Nephron progenitor cell (in vitro differentiated cells): ENCODE data around the gene TAS1R1.

Experiments
- DNase-seq: peaks from one replicate; pipeline ENCODE4 v3.0.0; 2021
- H3K27ac Mint-ChIP-seq: 2 replicates; pipeline ENCODE4 v1.8.0; 2021; ENCODE audit warnings: mild to moderate bottlenecking, moderate library complexity, mixed read lengths
- H3K27me3 Mint-ChIP-seq: 2 replicates; pipeline ENCODE4 v1.8.0; 2021; ENCODE audit warnings: mild to moderate bottlenecking, low read depth, mixed read lengths; ENCODE audit not compliant: poor library complexity
- H3K36me3 Mint-ChIP-seq: 2 replicates; pipeline ENCODE4 v1.8.0; 2021; ENCODE audit warnings: low read depth, mixed read lengths
- H3K4me1 Mint-ChIP-seq: 2 replicates; pipeline ENCODE4 v1.8.0; 2021; ENCODE audit warnings: mixed read lengths
- H3K4me3 Mint-ChIP-seq: 2 replicates; pipeline ENCODE4 v1.8.0; 2021; ENCODE audit warnings: mild to moderate bottlenecking, moderate library complexity, mixed read lengths
- H3K9me3 Mint-ChIP-seq: 2 replicates; pipeline ENCODE4 v1.8.0; 2021; ENCODE audit warnings: mild to moderate bottlenecking, moderate library complexity, mixed read lengths
- TF ChIP-seq, protein P1 (sequence below): fragments of 200-600 bp; sonication (generic); IDR thresholded peaks from 2 replicates; pipeline ENCODE4 v1.5.0; 2021; ENCODE audit warnings: antibody characterized with exemption

The TAS1R1 gene

DNA sequence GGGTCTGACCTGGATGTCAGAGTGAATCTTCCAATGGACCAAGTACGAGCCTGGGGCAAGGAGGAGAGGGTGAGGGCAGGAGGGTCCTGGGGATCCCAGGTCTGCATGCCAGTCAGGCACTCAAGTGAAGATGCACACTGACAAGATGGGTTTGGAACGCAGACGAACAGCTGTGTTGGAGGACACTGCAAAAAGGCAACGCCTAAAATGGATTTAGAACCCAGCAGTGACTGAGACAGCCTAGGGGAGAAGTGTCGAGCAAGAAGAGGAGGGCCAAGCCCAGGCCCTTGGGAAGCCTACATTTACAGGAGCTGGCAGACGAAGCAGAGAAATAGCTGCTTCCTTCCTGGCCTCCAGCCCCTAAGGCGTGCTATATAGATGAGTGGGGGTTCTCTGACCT, 26.6 kb upstream of the TAS1R1 start:
- no peak for DNase-seq
- Mint-ChIP-seq H3K9me3 (no peaks in the 10 kb centered on the region), H3K27me3 (no peaks in the 10 kb centered on the region), H3K4me1 (no peaks in the 10 kb centered on the region), H3K27ac (peak overlapping the region; percentile 75), H3K36me3 (peaks cover 74% of the 10 kb centered on the region), H3K4me3 (no peak overlapping the region)
- TF ChIP-seq, protein P1, sequence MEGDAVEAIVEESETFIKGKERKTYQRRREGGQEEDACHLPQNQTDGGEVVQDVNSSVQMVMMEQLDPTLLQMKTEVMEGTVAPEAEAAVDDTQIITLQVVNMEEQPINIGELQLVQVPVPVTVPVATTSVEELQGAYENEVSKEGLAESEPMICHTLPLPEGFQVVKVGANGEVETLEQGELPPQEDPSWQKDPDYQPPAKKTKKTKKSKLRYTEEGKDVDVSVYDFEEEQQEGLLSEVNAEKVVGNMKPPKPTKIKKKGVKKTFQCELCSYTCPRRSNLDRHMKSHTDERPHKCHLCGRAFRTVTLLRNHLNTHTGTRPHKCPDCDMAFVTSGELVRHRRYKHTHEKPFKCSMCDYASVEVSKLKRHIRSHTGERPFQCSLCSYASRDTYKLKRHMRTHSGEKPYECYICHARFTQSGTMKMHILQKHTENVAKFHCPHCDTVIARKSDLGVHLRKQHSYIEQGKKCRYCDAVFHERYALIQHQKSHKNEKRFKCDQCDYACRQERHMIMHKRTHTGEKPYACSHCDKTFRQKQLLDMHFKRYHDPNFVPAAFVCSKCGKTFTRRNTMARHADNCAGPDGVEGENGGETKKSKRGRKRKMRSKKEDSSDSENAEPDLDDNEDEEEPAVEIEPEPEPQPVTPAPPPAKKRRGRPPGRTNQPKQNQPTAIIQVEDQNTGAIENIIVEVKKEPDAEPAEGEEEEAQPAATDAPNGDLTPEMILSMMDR: no peak

DNA sequence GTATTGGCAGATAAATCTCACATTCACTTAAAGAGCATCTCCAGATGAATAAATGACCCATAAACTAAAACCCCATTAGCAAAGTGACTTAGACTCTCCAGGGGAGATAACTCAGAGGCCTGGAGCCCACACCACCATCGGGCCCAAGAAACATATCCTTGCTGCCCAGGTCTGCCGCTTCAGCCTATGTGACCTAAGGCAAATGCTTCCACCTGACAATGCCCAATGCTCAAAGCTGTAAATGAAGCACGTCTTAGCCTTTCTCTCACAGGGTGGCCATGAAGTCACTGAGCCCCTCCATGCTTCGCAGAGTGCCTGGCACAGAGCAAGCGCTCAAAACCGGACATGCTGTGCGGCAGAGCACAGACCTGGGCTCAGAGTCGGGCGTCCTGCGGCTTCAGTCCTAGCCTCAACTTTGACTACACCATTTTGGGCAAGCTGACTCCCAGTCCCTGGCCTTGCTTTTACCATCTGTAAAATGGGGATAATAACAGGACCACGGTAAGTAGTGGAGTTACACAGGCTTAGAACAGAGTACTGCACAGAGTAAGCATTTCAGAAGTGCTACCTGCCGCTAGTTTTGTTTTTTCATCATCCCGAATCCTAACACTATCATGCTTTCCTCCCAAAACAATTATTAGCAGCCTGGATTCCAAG, 24.5 kb upstream of the TAS1R1 start:
- TF ChIP-seq, protein P1: no peak
- Mint-ChIP-seq H3K27me3 (no peaks in the 10 kb centered on the region), H3K9me3 (no peaks in the 10 kb centered on the region), H3K27ac (no peak overlapping the region), H3K4me1 (peaks cover 5% of the 10 kb centered on the region), H3K4me3 (no peak overlapping the region), H3K36me3 (peaks cover 77% of the 10 kb centered on the region)
- no peak for DNase-seq

DNA sequence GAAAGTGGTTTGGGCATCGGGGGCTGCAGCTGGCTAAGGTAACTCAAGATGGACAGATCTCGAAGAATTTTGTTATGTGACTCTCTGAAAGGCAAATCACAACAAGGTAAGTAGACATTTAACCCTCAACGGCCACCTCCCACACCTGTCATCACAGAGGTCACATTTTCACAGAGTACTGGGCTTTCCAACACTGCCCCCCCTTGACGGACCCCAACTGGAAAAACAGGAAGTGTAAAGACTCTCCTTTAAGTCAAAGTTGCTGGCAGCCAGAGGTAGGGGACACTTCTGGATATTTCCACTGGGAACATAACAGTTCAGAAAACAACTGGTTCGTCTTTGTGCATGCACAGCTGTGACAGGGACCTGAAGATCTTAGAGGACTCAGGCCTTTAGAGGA, 23.1 kb upstream of the TAS1R1 start:
- H3K36me3 Mint-ChIP-seq: peaks cover 69% of the 10 kb centered on the region
- H3K4me3 Mint-ChIP-seq: no peak overlapping the region
- H3K27me3 Mint-ChIP-seq: no peaks in the 10 kb centered on the region
- no peak for DNase-seq
- TF ChIP-seq, protein P1: no peak
- no peaks in the 10 kb centered on the region for H3K9me3 Mint-ChIP-seq
- no peak overlapping the region for H3K27ac Mint-ChIP-seq
- H3K4me1 Mint-ChIP-seq: peaks cover 5% of the 10 kb centered on the region

DNA sequence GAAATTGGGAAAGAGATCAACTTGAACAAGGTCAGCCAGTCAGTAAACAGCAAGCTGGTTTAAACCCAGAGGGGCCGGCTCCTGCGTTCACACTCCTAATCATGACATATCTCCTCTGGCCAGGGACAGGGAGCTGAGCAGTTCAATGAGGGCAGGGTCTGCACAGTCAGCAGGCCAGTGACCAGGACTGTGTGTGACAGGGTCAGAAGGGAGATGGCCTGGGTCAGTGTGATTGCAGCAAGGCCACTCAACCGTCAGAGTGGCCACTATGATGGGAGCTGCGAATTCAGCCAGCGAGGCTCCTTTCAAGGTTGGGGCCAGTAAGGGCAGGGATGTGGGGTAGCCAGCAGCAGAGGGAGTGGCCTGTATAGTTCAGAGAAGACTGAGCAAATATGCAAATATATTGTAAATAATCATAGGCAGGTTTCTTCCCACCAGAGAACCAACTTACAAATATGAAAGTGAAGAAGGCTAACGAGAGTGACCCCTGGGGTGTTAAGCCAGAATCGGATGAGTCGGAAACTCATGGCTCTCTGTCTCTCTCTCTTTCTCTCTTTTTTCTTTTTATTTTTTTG, 20.8 kb upstream of the TAS1R1 start:
- Mint-ChIP-seq H3K27me3 (no peaks in the 10 kb centered on the region), H3K27ac (peak overlapping the region; percentile 96), H3K36me3 (peaks cover 63% of the 10 kb centered on the region), H3K4me3 (no peak overlapping the region), H3K4me1 (peaks cover 5% of the 10 kb centered on the region), H3K9me3 (no peaks in the 10 kb centered on the region)
- TF ChIP-seq, protein P1: no peak
- DNase-seq: no peak

DNA sequence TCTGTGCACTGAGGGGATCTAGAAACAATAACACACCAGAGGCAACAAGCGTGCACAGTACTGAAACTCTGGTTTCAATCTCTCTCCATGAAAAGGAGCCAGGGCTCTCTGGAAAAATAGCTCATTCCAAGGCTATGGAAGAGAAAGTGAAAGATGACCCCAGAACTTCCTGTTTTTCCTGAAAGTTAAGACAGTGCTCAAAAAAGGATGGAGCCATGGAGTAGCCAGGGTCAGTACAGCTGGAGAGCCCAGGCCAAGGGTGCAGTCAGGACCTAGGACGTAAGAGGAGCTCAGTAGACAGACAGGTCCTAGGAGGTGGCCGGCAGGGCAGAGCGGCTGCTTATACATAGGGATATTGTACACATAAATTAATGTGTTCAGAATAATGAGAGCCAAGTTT, 19.9 kb upstream of the TAS1R1 start:
- no peak for DNase-seq
- Mint-ChIP-seq H3K4me3 (no peak overlapping the region), H3K36me3 (peaks cover 66% of the 10 kb centered on the region), H3K27ac (no peak overlapping the region), H3K4me1 (peaks cover 5% of the 10 kb centered on the region), H3K27me3 (peaks cover 4% of the 10 kb centered on the region), H3K9me3 (no peaks in the 10 kb centered on the region)
- TF ChIP-seq, protein P1: no peak

DNA sequence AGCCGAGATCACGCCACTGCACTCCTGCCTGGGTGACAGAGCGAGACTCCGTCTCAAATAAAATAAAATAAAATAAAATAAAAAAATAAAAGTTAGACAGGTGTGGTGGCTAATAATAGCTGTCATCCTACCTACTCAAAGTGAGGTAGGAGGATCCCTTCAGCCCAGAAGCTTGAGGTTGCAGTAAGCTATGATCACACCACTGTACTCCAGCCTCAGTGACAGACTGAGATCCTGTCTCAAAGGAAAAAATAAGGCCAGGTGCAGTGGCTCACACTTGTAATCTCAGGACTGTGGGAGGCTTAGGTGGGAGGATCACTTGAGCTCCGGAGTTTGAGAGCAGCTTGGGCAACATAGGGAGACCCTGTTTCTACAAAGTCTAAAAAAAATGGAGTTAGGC, 18.8 kb upstream of the TAS1R1 start:
- Mint-ChIP-seq H3K4me1 (peaks cover 5% of the 10 kb centered on the region), H3K4me3 (no peak overlapping the region), H3K9me3 (no peaks in the 10 kb centered on the region), H3K27me3 (peaks cover 4% of the 10 kb centered on the region), H3K36me3 (peaks cover 57% of the 10 kb centered on the region), H3K27ac (no peak overlapping the region)
- DNase-seq: no peak
- TF ChIP-seq, protein P1: no peak
